OCI-LY7 (cell line): Measurements from ENCODE around the gene TBC1D8. TPM values are rescaled to one million over a fixed set of nuclear protein-coding genes. Genes with fewer than 3 reads are reported as not detected.

Source experiments
- small RNA-seq: library from RNA; depleted of rRNA; stranded (forward); fragments of <200 nt; gene quantifications from one replicate; pipeline ENCODE3, GENCODE V24; 2014
- total RNA-seq, 2 experiments: library from RNA; depleted of rRNA in 1 of 2; stranded (reverse); fragments of >200 nt in 1 of 2; shearing (Covaris generic) in 1 of 2; gene quantifications; 2 replicates each; pipeline ENCODE4 v1.2.3, GENCODE V29; 2014 to 2022

Gene TBC1D8
- total RNA-seq, 2 experiments from 2014 or later, result 0.22 to 0.49 TPM

Small RNA genes within 50 kb of the gene (small RNA-seq; reads per million reads assigned to genes)
- not detected for gene BBIP1P1

Other genes with a start within 250 kb of the TBC1D8 start
- gene RPL31, start 149.1 kb downstream of the TBC1D8 start, total RNA-seq (2014; rRNA removed; shearing (Covaris generic)), result 1,977 and 1,991 TPM in 2 replicates
- gene RPL31, start 149.1 kb downstream of the TBC1D8 start, total RNA-seq (2022), result 1,220 and 1,348 TPM in 2 replicates
- 45.7 and 55.5 TPM in 2 replicates for gene CNOT11, start 101.5 kb upstream of the TBC1D8 start, total RNA-seq (2014; rRNA removed; shearing (Covaris generic))
- gene CNOT11, start 101.5 kb upstream of the TBC1D8 start, total RNA-seq (2022), result 71.9 and 75.6 TPM in 2 replicates
- 9.0 and 10.3 TPM in 2 replicates for gene RNF149, start 157.3 kb upstream of the TBC1D8 start, total RNA-seq (2014; rRNA removed; shearing (Covaris generic))
- 16.5 and 17.9 TPM in 2 replicates for gene RNF149, start 157.3 kb upstream of the TBC1D8 start, total RNA-seq (2022)
- not detected in 2 replicates for gene CREG2, start 236.1 kb upstream of the TBC1D8 start, total RNA-seq (2014; rRNA removed; shearing (Covaris generic))
- gene CREG2, start 236.1 kb upstream of the TBC1D8 start, total RNA-seq (2022), result not detected in 2 replicates